RWPE2 (cell line): ENCODE measurements around the gene TTC28.

Source experiments
- ATAC-seq: fragments of 200-7000 bp; cut with Tn5 transposase; 3 replicates; pipeline ENCODE4 v1.9.1; 2021; ENCODE audit warnings: low read depth
- DNase-seq: peaks from one replicate; pipeline ENCODE4 v3.0.0-alpha.2; 2020; ENCODE audit warnings: low spot score
- H3K27ac ChIP-seq: fragments of 450-650 bp; 2 replicates; pipeline ENCODE4 v1.5.1; 2017; ENCODE audit warnings: mild to moderate bottlenecking; ENCODE audit not compliant: poor library complexity, severe bottlenecking
- H3K27me3 ChIP-seq: fragments of 250-450 bp; sonication (Bioruptor Pico); 2 replicates; pipeline ENCODE4 v1.5.1; 2021; ENCODE audit warnings: mild to moderate bottlenecking, moderate library complexity; ENCODE audit not compliant: insufficient read depth, poor library complexity, severe bottlenecking
- H3K36me3 ChIP-seq: fragments of 250-450 bp; sonication (Bioruptor Pico); 2 replicates; pipeline ENCODE4 v1.5.1; 2020; ENCODE audit warnings: low read depth, mild to moderate bottlenecking, moderate library complexity
- H3K4me1 ChIP-seq: fragments of 250-450 bp; sonication (Bioruptor Pico); 2 replicates; pipeline ENCODE4 v1.5.1; 2021; ENCODE audit warnings: mild to moderate bottlenecking, moderate library complexity; ENCODE audit not compliant: insufficient read depth, poor library complexity, severe bottlenecking
- H3K4me3 ChIP-seq: fragments of 250-450 bp; sonication (Bioruptor Pico); 2 replicates; pipeline ENCODE4 v1.5.1; 2021; ENCODE audit warnings: mild to moderate bottlenecking, moderate library complexity; ENCODE audit not compliant: severe bottlenecking
- H3K9me3 ChIP-seq: fragments of 250-450 bp; sonication (Bioruptor Pico); 2 replicates; pipeline ENCODE4 v1.5.1; 2021; ENCODE audit warnings: mild to moderate bottlenecking, moderate library complexity; ENCODE audit not compliant: severe bottlenecking
- CTCF ChIP-seq: fragments of 450-650 bp; IDR thresholded peaks from one replicate; pipeline ENCODE4 v1.5.1; 2017; ENCODE audit warnings: mild to moderate bottlenecking, moderate library complexity; ENCODE audit not compliant: poor library complexity, severe bottlenecking

TTC28 gene

GRCh38 chr22:28299753-28300152 lies 379.9 kb downstream of the TTC28 start:
- ATAC-seq (no peak), DNase-seq (no peak)
- Histone ChIP-seq H3K4me3 (no peak overlapping the region), H3K9me3 (no peaks in the 10 kb centered on the region), H3K27ac (no peak overlapping the region), H3K36me3 (no peaks in the 10 kb centered on the region), H3K27me3 (no peaks in the 10 kb centered on the region), H3K4me1 (no peaks in the 10 kb centered on the region)
- no peak for TF ChIP-seq CTCF

GRCh38 chr22:28299309-28299708 lies 380.3 kb downstream of the TTC28 start:
- ATAC-seq: no peak

GRCh38 chr22:28297504-28297903 lies 382.1 kb downstream of the TTC28 start:
- TF ChIP-seq CTCF: no peak
- H3K4me1 ChIP-seq: no peaks in the 10 kb centered on the region
- no peaks in the 10 kb centered on the region for H3K9me3 ChIP-seq
- no peaks in the 10 kb centered on the region for H3K36me3 ChIP-seq
- no peak overlapping the region for H3K27ac ChIP-seq
- ATAC-seq (no peak), DNase-seq (no peak)
- no peaks in the 10 kb centered on the region for H3K27me3 ChIP-seq
- H3K4me3 ChIP-seq: no peak overlapping the region

More at GRCh38 chr22:28299309-28299708, 380.3 kb downstream of the TTC28 start:
- Histone ChIP-seq H3K27ac (no peak overlapping the region), H3K4me3 (no peak overlapping the region), H3K4me1 (no peaks in the 10 kb centered on the region), H3K27me3 (no peaks in the 10 kb centered on the region), H3K9me3 (no peaks in the 10 kb centered on the region), H3K36me3 (no peaks in the 10 kb centered on the region)
- no peak for TF ChIP-seq CTCF
- DNase-seq: no peak

- Histone ChIP-seq H3K36me3 (no peaks in the 10 kb centered on the region), H3K27me3 (no peaks in the 10 kb centered on the region), H3K4me1 (no peaks in the 10 kb centered on the region), H3K4me3 (no peak overlapping the region), H3K27ac (no peak overlapping the region), H3K9me3 (no peaks in the 10 kb centered on the region)
- no peak for ATAC-seq
- no peak for DNase-seq
- TF ChIP-seq CTCF: no peak
Observed at GRCh38 chr22:28296452-28296851, 383.2 kb downstream of the TTC28 start.

GRCh38 chr22:28283068-28283654 lies 396.5 kb downstream of the TTC28 start:
- Histone ChIP-seq H3K4me3 (no peak overlapping the region), H3K27ac (no peak overlapping the region), H3K27me3 (no peaks in the 10 kb centered on the region), H3K36me3 (no peaks in the 10 kb centered on the region), H3K4me1 (peaks cover 9% of the 10 kb centered on the region), H3K9me3 (no peaks in the 10 kb centered on the region)
- no peak for TF ChIP-seq CTCF
- no peak for DNase-seq
- no peak for ATAC-seq
